Effector CD8-positive, alpha-beta T cell (primary cell): ENCODE measurements around the gene SSU72.
"Not testable (repeated sequence)": the region's sequence is repeated elsewhere in the genome, so short reads cannot be mapped to it uniquely, and the experiment has no call there.

Source experiments
- DNase-seq: peaks from one replicate; lab custom pipeline; 2025; lab: John Stamatoyannopoulos, UW

Gene SSU72

GRCh38 chr1:1540818-1541628 lies 33.6 kb downstream of the SSU72 start:
- DNase-seq, result no peak

GRCh38 chr1:1540090-1540817 lies 34.4 kb downstream of the SSU72 start, which contains the start of gene TMEM240:
TMEM240 (minus strand) TSS chr1:1540624; CDS start chr1:1540346, 278 bp downstream.
- DNase-seq, result peak; percentile 10

- no peak for DNase-seq
These were observed 35.2 kb downstream of the SSU72 start for GRCh38 chr1:1539310-1540089.

- no peak for DNase-seq
These were observed 35.7 kb downstream of the SSU72 start for GRCh38 chr1:1538989-1539309.

- DNase-seq, result no peak
These were observed 36.3 kb downstream of the SSU72 start for GRCh38 chr1:1538334-1538733.

- no peak for DNase-seq
These were observed 36.9 kb downstream of the SSU72 start for GRCh38 chr1:1537626-1538250.

- DNase-seq, result no peak
These were observed 37.6 kb downstream of the SSU72 start for GRCh38 chr1:1536938-1537546.

- no peak for DNase-seq
These were observed 38.4 kb downstream of the SSU72 start for GRCh38 chr1:1536019-1536937.

GRCh38 chr1:1535201-1536018 lies 39.3 kb downstream of the SSU72 start:
- no peak for DNase-seq

- DNase-seq, result no peak
These were observed 40.1 kb downstream of the SSU72 start for GRCh38 chr1:1534401-1535154.

GRCh38 chr1:1533894-1534291 lies 40.8 kb downstream of the SSU72 start:
- DNase-seq, result not testable (repeated sequence)

- DNase-seq, result not testable (repeated sequence)
These were observed 41.3 kb downstream of the SSU72 start for GRCh38 chr1:1533176-1533893.

- no peak for DNase-seq
These were observed 42.7 kb downstream of the SSU72 start for GRCh38 chr1:1531947-1532346.

- DNase-seq, result no peak
These were observed 44.7 kb downstream of the SSU72 start for GRCh38 chr1:1529936-1530335.

- DNase-seq, result no peak
These were observed 45.3 kb downstream of the SSU72 start for GRCh38 chr1:1529321-1529720.

- no peak for DNase-seq
These were observed 46.1 kb downstream of the SSU72 start for GRCh38 chr1:1528301-1529267.
